A673 (cell line): ENCODE results near the gene TFB1M. TPM values are rescaled to one million over a fixed set of nuclear protein-coding genes. Genes with fewer than 3 reads are reported as not detected.

Experiments used
- BruUV-seq: library from RNA; stranded (reverse); fragments of 400-500 nt; replicated peaks from 2 replicates; lab custom pipeline; 2021; lab: Mats Ljungman, UMichigan
- CTCF ChIA-PET: fragments of 300-600 bp; sonication (Branson Sonifier 250); formaldehyde crosslinking; loops from one replicate; lab custom pipeline; 2022; ENCODE audit warnings: antibody characterized with exemption; lab: Charles Lee
- POLR2A ChIA-PET: fragments of 300-600 bp; sonication (Branson Sonifier 250); formaldehyde crosslinking; loops from one replicate; lab custom pipeline; 2022; ENCODE audit warnings: antibody characterized with exemption; ENCODE audit not compliant: low non-redundant PET; lab: Charles Lee
- DNase-seq: peaks from one replicate; pipeline ENCODE4 v3.0.0-alpha.2; 2015; ENCODE audit warnings: low spot score
- H3K27ac ChIP-seq: fragments of 200-600 bp; sonication (generic); 2 replicates; pipeline ENCODE4 v1.5.1; 2016; ENCODE audit warnings: mixed run types, low read depth, mild to moderate bottlenecking, mixed read lengths, antibody characterized with exemption, low read length; ENCODE audit not compliant: poor library complexity, severe bottlenecking
- H3K27me3 ChIP-seq: fragments of 200-600 bp; sonication (generic); replicated peaks from 2 replicates; pipeline ENCODE4 v1.6.1; 2017; ENCODE audit warnings: mixed run types, low read depth, mild to moderate bottlenecking, mixed read lengths, antibody characterized with exemption, low read length; ENCODE audit not compliant: insufficient read depth, poor library complexity
- H3K36me3 ChIP-seq: fragments of 200-600 bp; sonication (generic); 2 replicates; pipeline ENCODE4 v1.6.1; 2016; ENCODE audit warnings: mixed run types, mild to moderate bottlenecking, mixed read lengths, antibody characterized with exemption, low read length; ENCODE audit not compliant: insufficient read depth, poor library complexity, severe bottlenecking
- H3K4me1 ChIP-seq: fragments of 200-600 bp; sonication (generic); 2 replicates; pipeline ENCODE4 v1.6.1; 2017; ENCODE audit warnings: mixed run types, mild to moderate bottlenecking, mixed read lengths, antibody characterized with exemption, low read length; ENCODE audit not compliant: insufficient read depth, poor library complexity, severe bottlenecking
- H3K4me3 ChIP-seq: fragments of 200-600 bp; sonication (generic); 2 replicates; pipeline ENCODE4 v1.5.1; 2016; ENCODE audit warnings: low read depth, mixed run types, mild to moderate bottlenecking, mixed read lengths, low read length; ENCODE audit not compliant: poor library complexity, severe bottlenecking
- H3K9me3 ChIP-seq: fragments of 200-600 bp; sonication (generic); 2 replicates; pipeline ENCODE4 v1.6.1; 2016; ENCODE audit warnings: mixed run types, low read depth, mild to moderate bottlenecking, mixed read lengths, antibody characterized with exemption, low read length; ENCODE audit not compliant: poor library complexity, severe bottlenecking
- EZH2 ChIP-seq: fragments of 200-600 bp; sonication (generic); IDR thresholded peaks from 2 replicates; pipeline ENCODE4 v1.6.1; 2017; ENCODE audit warnings: borderline replicate concordance, low read depth, mild to moderate bottlenecking, mixed read lengths, antibody characterized with exemption, low read length; ENCODE audit not compliant: poor library complexity, severe bottlenecking
- intact Hi-C: fragments of 100-400 bp; cut with micrococcal nuclease; formaldehyde crosslinking; loops from one replicate; pipeline ENCODE4 v1.10.0; 2022; ENCODE audit not compliant: unreplicated experiment
- total RNA-seq: library from RNA; stranded (reverse); gene quantifications from 2 replicates; pipeline ENCODE4 v1.2.3, GENCODE V29; 2021
- TF ChIP-seq, protein P1 (sequence below): fragments of 300-800, 200-600 bp; sonication (generic); conservative IDR thresholded peaks from 2 replicates; pipeline ENCODE4 v1.5.1; 2017; ENCODE audit warnings: low read depth, mild to moderate bottlenecking, antibody characterized with exemption, low read length, moderate library complexity, mixed read lengths

TFB1M gene
- total RNA-seq, 1 experiment from 2014 or later: 40.3 TPM

DNA sequence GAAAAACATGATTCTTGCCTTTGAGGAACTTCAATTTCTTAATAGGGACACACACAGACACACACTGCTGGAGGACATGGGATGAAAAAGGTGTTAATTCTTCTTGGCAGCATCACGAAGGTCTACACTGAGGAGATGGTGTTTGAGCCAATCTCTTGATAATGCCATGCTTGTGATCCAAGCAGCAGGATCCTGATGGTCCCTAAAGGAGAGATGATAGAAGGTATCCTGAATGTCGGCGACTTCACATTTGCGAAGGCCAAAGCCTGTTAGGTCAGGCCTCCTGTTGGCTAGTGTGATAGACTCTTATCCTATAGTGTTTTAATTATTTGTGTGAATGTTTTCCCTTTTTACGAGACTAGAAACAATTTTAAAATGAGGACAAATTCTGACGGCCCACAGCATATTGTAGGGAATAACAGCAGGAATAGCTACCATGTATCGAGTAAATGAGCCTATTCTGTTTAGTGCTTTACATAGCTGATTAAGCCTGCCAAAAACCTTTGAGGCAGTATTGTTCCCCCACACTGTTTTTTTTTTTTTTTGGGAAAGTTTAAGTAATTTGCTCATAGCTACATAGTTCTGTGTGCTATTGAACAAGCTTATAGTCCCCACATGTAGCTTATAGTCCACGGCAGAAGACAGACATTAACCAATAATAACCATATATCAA, 15.3 kb upstream of the TFB1M start:
- TF ChIP-seq EZH2: no peak
- TF ChIP-seq, protein P1, sequence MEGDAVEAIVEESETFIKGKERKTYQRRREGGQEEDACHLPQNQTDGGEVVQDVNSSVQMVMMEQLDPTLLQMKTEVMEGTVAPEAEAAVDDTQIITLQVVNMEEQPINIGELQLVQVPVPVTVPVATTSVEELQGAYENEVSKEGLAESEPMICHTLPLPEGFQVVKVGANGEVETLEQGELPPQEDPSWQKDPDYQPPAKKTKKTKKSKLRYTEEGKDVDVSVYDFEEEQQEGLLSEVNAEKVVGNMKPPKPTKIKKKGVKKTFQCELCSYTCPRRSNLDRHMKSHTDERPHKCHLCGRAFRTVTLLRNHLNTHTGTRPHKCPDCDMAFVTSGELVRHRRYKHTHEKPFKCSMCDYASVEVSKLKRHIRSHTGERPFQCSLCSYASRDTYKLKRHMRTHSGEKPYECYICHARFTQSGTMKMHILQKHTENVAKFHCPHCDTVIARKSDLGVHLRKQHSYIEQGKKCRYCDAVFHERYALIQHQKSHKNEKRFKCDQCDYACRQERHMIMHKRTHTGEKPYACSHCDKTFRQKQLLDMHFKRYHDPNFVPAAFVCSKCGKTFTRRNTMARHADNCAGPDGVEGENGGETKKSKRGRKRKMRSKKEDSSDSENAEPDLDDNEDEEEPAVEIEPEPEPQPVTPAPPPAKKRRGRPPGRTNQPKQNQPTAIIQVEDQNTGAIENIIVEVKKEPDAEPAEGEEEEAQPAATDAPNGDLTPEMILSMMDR: no peak
- H3K9me3 ChIP-seq: no peaks in the 10 kb centered on the region
- no peak overlapping the region for H3K27ac ChIP-seq
- intact Hi-C loops: loop anchor here (5.0 to 10.0 kb wide), 4 partner anchors 1225 to 1853 kb away; partner anchors contain the start of gene ARID1B
- POLR2A ChIA-PET: no interaction called here
- no TSS peak for BruUV-seq
- CTCF ChIA-PET: no interaction called here
- no peaks in the 10 kb centered on the region for H3K27me3 ChIP-seq
- H3K36me3 ChIP-seq: no peaks in the 10 kb centered on the region
- H3K4me1 ChIP-seq: peaks cover 5% of the 10 kb centered on the region
- no peak overlapping the region for H3K4me3 ChIP-seq
- no peak for DNase-seq

DNA sequence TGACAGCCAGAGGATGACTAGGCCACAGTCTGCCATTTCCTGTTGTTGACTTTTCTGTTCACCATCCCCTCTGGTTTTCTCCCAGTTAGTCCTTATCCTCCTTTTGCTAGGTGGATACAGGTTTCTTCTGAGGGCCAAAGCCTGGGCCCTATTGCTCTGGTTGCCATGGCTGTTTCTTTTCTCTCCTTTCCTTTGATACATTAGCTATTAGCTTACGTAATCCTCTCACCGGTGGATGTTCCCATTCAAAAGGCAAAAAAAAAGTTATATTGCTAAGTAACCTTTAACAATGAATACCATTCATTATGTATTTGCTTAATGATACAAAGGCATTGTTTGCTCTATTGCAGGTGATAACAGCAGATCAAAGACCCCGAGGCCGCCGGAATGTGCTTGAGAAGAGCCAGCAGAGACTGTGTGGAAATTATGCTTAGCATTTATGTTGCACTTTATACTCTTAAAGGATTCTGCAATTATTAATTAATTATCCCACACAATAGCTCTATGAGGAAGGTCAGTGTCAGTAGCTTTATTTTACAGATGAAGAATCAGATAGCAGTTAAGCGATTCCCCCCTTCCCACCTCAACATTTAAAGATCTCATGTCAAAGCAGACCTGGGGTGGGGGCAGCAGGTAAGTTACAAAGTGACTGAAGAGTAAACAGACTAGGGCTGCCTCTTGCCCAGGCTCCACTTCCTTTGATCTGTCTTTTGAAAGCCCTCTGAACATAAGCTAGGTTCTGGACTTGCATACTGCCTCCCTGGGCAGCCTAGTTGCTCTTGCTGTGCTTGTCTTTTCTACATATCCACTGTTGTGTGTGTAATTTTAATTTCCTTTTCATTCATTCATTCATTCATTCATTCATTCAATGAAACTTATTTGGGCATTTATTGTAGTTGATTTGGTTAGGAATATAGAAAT, 14.5 kb upstream of the TFB1M start:
- Histone ChIP-seq H3K36me3 (no peaks in the 10 kb centered on the region), H3K9me3 (no peaks in the 10 kb centered on the region), H3K4me1 (peaks cover 5% of the 10 kb centered on the region), H3K27ac (no peak overlapping the region), H3K4me3 (no peak overlapping the region), H3K27me3 (no peaks in the 10 kb centered on the region)
- TF ChIP-seq, protein P1: no peak
- TF ChIP-seq EZH2: no peak
- ChIA-PET CTCF (interaction anchor here (0.5 to 0.8 kb wide), 2 partner anchors 200 to 975 kb away, joined by 6 to 7 read pairs; no protein-coding TSS in a partner anchor), POLR2A (no interaction called here)
- no peak for DNase-seq
- BruUV-seq: no TSS peak
- intact Hi-C loops: loop anchor here (5.0 to 10.0 kb wide), 4 partner anchors 1226 to 1854 kb away; partner anchors contain the start of gene ARID1B

DNA sequence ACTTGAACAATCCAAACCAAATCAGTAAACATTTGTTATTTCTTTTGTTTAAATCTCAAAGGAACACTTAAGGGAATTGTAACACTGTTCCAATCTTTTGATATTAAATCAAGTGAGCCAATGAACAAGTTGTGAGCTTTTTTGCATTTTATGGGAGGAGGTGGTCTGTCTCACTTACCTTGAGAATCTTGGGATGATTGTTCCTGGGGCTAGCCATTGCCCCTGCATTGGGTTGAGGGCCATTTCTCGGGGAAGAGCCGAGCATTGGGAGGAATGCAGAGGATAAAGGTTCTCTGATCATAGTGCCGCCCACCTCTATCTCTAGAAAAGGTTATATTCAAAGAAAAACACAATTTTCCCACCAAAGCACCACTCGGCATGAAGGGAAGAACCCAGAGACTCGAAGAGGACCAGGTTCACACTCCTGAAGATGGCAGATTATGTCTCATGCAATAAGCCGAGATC, 13.8 kb upstream of the TFB1M start:
- Histone ChIP-seq H3K4me1 (peaks cover 5% of the 10 kb centered on the region), H3K27ac (no peak overlapping the region), H3K4me3 (no peak overlapping the region), H3K9me3 (no peaks in the 10 kb centered on the region), H3K36me3 (no peaks in the 10 kb centered on the region), H3K27me3 (no peaks in the 10 kb centered on the region)
- intact Hi-C loops: loop anchor here (5.0 to 10.0 kb wide), 4 partner anchors 1227 to 1854 kb away; partner anchors contain the start of gene ARID1B
- ChIA-PET CTCF (interaction anchor here (1.2 kb wide), 1 partner anchor 201 kb away, joined by 7 read pairs; no protein-coding TSS in a partner anchor), POLR2A (no interaction called here)
- BruUV-seq: no TSS peak
- TF ChIP-seq EZH2: no peak
- TF ChIP-seq, protein P1: no peak
- no peak for DNase-seq
